HG03025 (cell line): ENCODE data around the gene PDE11A.
A peak's percentile ranks its signal among the peaks of the same experiment; 100 is the strongest.

Source experiments
- ATAC-seq: cut with Tn5 transposase; IDR thresholded peaks from one replicate; pipeline ENCODE4 v1.9.1; 2021; ENCODE audit warnings: mild to moderate bottlenecking, moderate library complexity; ENCODE audit not compliant: unreplicated experiment, low FRiP score

Gene PDE11A

DNA sequence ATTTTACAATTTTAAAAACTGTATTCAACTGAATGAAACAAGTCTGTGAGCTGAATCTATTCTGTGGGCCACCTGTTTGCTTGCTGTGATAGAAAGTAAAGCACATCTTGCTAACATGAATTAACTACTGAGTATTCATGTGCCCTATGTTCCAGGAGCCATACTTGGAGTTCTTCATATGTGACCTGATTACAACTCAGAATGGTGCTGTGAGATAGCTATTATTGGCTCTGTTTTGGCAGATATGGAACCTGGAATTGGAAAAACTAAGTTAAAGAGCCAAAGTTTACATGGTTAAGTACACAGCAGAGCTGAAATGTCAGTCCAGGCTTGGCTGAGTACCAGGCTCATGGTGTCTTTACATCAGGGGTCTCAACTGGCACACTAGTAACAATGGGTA lies 426.3 kb downstream of the PDE11A start:
- ATAC-seq: no peak

DNA sequence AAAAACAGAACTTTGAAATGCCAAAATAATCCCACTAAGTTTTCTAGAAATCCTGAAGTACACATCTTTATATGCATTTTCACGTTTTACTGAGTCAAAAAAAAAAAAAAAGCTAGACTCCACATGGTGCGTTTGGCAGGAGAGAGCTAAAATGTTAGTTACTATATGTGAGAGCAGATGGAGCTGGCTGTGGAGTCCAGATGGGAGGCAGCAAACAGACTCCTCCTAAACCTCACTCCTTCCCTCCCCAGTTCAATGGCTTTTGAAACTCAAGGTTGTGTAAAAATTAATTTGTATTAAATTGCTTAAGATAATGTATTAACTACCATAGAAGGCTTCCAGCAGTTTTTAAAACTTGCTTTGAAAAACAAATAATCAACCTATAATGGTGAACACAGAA lies 431.2 kb downstream of the PDE11A start:
- ATAC-seq: no peak

DNA sequence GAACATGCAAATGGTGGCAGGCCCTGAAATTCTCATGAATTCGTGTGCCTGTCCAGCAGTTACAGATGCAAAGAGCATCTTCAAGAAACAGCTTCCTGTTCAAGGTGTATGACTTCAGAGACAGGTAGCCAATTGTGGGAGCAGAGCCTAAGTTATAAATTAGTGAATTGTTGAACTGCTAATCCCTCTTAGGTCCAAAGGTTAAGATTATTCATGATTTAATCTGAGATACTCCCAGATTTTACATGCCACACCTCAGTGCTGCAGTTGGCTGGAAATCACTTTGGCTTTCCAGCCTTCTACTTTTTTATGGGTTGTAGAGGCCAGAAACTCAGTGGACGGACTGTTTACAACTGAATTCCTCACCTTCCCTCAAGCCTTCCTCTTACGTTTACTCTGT lies 432.2 kb downstream of the PDE11A start:
- no peak for ATAC-seq

DNA sequence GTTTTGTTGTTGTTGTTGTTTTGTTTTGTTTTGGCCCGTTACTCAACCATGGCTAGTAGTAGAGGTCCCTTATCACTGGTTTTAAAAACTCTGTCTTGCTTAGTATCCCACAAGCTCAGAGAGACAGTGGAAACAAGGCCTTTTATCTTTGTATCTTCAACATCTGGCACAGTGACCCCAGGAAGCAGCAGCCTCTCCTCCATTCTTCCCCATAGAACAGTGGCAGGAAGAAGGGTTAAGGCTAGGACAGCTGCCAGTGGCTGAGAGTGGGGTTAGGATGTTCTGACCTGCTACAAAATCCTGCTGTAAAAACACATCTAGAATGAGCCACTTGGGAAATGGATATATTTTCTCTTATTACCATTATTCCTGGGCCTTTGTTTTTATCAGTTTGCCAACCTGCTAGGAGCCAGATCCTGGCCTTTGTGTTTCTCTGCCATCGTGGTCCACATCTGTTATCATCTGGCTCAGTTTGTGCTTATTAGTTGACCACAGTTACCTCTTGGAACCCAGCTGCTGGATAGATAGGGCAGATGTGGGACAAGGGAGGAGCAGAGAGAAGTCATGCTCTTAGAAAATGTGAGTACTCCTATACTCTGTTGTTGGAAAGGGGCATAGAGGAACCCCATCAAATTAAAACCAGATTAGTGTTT lies 433.2 kb downstream of the PDE11A start:
- no peak for ATAC-seq

GRCh38 chr2:177638507-177638906 lies 434.1 kb downstream of the PDE11A start:
- no peak for ATAC-seq

DNA sequence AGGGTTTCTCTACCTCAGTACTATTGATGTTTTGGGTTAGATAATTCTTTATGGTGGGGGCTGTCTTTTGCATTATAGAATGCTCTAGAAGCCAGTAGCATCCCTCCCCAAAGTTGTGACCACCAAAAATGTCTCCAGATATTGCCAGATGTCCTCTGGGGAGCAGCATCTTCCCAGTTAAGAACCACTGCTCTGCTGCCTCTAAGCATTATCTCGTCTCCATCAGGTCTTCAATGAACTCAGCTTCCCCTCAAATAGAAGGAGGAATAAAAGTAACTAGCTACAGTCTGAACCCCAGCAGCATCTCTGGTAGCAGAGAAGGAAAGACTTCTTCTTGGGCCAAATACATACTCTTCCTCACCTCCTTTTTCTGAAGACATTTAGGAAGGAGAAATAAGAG lies 435.9 kb downstream of the PDE11A start:
- ATAC-seq: no peak

GRCh38 chr2:177635696-177636095 lies 436.9 kb downstream of the PDE11A start:
- no peak for ATAC-seq

GRCh38 chr2:177633910-177634294 lies 438.7 kb downstream of the PDE11A start:
- no peak for ATAC-seq

GRCh38 chr2:177633111-177633510 lies 439.5 kb downstream of the PDE11A start:
- ATAC-seq: no peak

DNA sequence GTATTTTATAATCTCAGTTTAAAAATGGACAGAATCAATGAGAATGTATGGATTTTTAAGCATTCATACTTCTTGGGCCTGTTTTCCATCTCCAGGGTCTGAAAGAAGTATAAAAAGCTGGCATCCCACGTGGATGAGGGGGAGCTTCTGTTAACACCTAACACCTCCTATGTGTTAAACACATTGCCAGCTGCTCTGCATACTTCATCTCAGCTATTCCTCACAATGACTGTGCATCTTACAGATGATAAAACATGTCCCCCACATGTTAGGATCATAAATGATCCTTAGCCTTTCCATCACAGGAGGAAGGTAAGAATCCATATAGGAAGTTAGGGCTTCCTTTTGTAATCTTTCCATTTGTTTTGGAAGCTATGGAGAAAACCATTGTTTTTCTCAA lies 440.9 kb downstream of the PDE11A start:
- no peak for ATAC-seq

GRCh38 chr2:177629357-177630024 lies 443.1 kb downstream of the PDE11A start:
- ATAC-seq: no peak

GRCh38 chr2:177628831-177629230 lies 443.7 kb downstream of the PDE11A start:
- no peak for ATAC-seq

- ATAC-seq: no peak
Observed at GRCh38 chr2:177625744-177626650, 446.6 kb downstream of the PDE11A start.

DNA sequence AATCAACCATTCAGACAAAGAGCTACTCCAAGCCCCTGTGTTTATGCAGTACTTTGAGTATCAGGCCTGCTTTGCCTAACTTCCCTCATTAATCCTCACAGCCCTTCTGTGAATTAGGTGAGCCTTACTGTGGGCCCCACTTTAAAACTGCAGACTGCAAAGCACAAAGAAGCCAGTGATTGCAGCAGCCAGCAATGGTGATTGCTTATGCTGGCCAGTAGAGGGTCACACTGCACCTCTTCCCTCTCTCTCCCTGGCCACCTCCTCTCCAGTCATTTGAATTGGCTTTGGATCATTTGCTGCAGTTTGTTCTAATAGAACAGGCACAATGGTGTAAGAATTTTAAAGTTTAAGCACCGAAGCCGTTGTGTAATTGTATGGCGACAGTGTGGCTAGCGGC lies 450.1 kb downstream of the PDE11A start:
- ATAC-seq: no peak

GRCh38 chr2:177619986-177620385 lies 452.6 kb downstream of the PDE11A start:
- no peak for ATAC-seq

- ATAC-seq: no peak
Observed at GRCh38 chr2:177619461-177619860, 453.1 kb downstream of the PDE11A start.

- peak; percentile 98 for ATAC-seq
Observed at GRCh38 chr2:177618255-177619253, 454.0 kb downstream of the PDE11A start.

- no peak for ATAC-seq
Observed at GRCh38 chr2:177617849-177618248, 454.7 kb downstream of the PDE11A start.

DNA sequence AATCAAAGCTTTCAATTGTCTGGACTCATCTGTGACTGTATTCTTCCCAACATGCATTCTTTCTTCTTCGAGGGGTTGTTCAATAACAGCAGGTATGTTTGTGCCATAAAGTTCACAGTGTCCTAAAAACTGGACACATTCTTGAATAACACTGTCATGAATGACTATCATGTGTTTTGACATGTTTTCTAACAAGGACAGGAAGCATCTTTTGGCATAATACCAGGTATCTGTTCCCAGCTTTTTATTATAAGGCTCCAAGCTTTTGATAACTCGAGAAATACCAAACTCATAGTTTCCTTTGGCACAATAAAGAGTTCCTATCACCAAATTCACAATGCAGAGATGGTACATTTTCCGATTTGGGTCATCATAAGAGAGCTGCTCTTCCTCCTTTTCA lies 455.8 kb downstream of the PDE11A start:
- ATAC-seq: no peak

- no peak for ATAC-seq
Observed at GRCh38 chr2:177616066-177616465, 456.5 kb downstream of the PDE11A start.
